ENCODE measurements around the gene MAX. TPM values are rescaled to one million over a fixed set of nuclear protein-coding genes. Genes with fewer than 3 reads are reported as not detected.

Gene MAX
- total and polyA plus RNA-seq, 2 of the 13 experiments (the other 11 are each of a cell fraction or from before 2014, with no cell fraction given): 28.5 to 29.3 TPM

- TF ChIP-seq, protein P1, sequence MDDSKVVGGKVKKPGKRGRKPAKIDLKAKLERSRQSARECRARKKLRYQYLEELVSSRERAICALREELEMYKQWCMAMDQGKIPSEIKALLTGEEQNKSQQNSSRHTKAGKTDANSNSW (CRISPR knock-in tag; IDR thresholded peaks at IDR 0.05; ENCODE audit: borderline replicate concordance): no peak
- TF ChIP-seq ZBTB21 (CRISPR knock-in tag; IDR thresholded peaks at IDR 0.05) (no peak), FOSL1 (CRISPR knock-in tag; IDR thresholded peaks at IDR 0.05; ENCODE audit: borderline replicate concordance) (no peak)
Measured at GRCh38 chr14:65131301-65131701, 29.0 kb upstream of the MAX start (continued).

DNA sequence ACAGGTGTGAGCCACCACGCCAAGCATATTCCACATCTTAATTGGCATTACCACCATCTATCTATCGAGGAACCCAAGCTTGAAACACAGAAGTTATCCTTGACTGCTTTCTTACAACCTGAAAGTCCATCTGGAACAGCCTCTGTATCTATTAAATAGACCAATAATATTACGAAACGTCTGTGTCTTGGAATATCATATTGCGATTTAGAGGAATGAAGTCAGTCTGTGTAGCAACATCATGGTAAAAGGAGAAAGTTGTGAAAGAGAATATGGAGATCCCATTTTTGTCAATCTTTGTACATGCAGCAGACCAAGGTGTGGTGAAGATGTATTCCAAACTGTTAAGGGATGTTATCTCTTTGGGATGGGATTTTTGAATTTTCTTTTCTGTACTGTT is 25.8 kb upstream of the MAX start:
- BruUV-seq (replicated peaks): no TSS peak
- H3K79me2 ChIP-seq (ENCODE audit: insufficient read depth, low read length): no peaks in the 10 kb centered on the region
- no peak overlapping the region for H3K4me3 ChIP-seq (replicated peaks in 1 of 3; ENCODE audit: insufficient read depth in 1 of 3, low read depth in 2 of 3, low read length in 3 of 3)
- H3K9ac ChIP-seq (ENCODE audit: insufficient read depth, low read depth, low read length): no peak overlapping the region
- no peaks in the 10 kb centered on the region for H4K20me1 ChIP-seq (ENCODE audit: insufficient read depth, low read length)
- no peak overlapping the region for H2AFZ ChIP-seq (ENCODE audit: low read length)
- TF ChIP-seq CEBPB (IDR thresholded peaks at IDR 0.05; ENCODE audit: borderline replicate concordance, low read depth, low read length): 0 out of 2 replicates have a peak, but pooled peaks have one; percentile 8
- no peak for TF ChIP-seq HBP1 (CRISPR knock-in tag; IDR thresholded peaks at IDR 0.05; ENCODE audit: low read depth)
- H3K4me2 ChIP-seq (ENCODE audit: low read depth, low read length): no peak overlapping the region
- no peaks in the 10 kb centered on the region for H3K36me3 ChIP-seq (replicated peaks in 1 of 2; ENCODE audit: control insufficient read depth in 1 of 2, insufficient read depth in 2 of 2, low read length in 2 of 2)
- H3K9me3 ChIP-seq (ENCODE audit: low read length): no peaks in the 10 kb centered on the region
- WGBS (ENCODE audit: low lambda C conversion rate): 33% methylated on average over 5 of the region's 5 CpGs
- no peak for ATAC-seq
- no peak for DNase-seq (ENCODE audit: low spot score)
- intact Hi-C loops (cut with micrococcal nuclease; ENCODE audit: unreplicated experiment) (no loop called here), in situ Hi-C loops (cut with HindIII; ENCODE audit: extremely low pct_ligation_motif_present, low pct_unique_long_range_greater_than_20kb) (no loop called here)
- H3K27ac ChIP-seq (ENCODE audit: extremely low read length, insufficient read depth, low read length): no peak overlapping the region
- H3K4me1 ChIP-seq (ENCODE audit: insufficient read depth, low read length): peaks cover 10% of the 10 kb centered on the region
- no peaks in the 10 kb centered on the region for H3K27me3 ChIP-seq (ENCODE audit: control insufficient read depth in 1 of 2, insufficient read depth in 2 of 2, low read length in 2 of 2)
- no peak for FAIRE-seq
- ChIA-PET CTCF (ENCODE audit: low intra/inter-chr PET ratio, low total read pairs) (no interaction called here), POLR2A (no interaction called here)

All from HepG2 (cell line).